Esophagus muscularis mucosa (tissue), 4 donors: ENCODE measurements around the gene THBS2. TPM values are rescaled to one million over a fixed set of nuclear protein-coding genes. Genes with fewer than 3 reads are reported as not detected.
A peak's percentile ranks its signal among the peaks of the same experiment; 100 is the strongest.

ENCODE experiments used
- DNase-seq: peaks from one replicate; pipeline ENCODE4 v3.0.0-alpha.2; 2017; ENCODE audit errors: extremely low spot score
- H3K27ac ChIP-seq, 4 donors: fragments of 200-600 bp; sonication (generic); replicated peaks in 1 of 4; 1 replicate in 3 of 4; 2 replicates in 1 of 4; pipeline ENCODE4 v1.5.1; 2016 to 2019; ENCODE audit warnings: mild to moderate bottlenecking in 1 of 4
- H3K27me3 ChIP-seq, 4 donors: fragments of 200-600 bp; sonication (generic); one replicate each; pipeline versions ENCODE4 v1.5.1 to v1.6.0; 2016 to 2019
- H3K36me3 ChIP-seq, 4 donors: fragments of 200-600 bp; sonication (generic); one replicate each; pipeline ENCODE4 v1.5.1; 2016 to 2019
- H3K4me1 ChIP-seq, 4 donors: fragments of 200-600 bp; sonication (generic); one replicate each; pipeline ENCODE4 v1.5.1; 2016 to 2019
- H3K4me3 ChIP-seq, 4 donors: fragments of 200-600 bp; sonication (generic); 1 replicate in 2 of 4; 2 replicates in 2 of 4; pipeline ENCODE4 v1.5.1; 2016 to 2019; ENCODE audit warnings: mild to moderate bottlenecking in 4 of 4, moderate library complexity in 1 of 4
- H3K9me3 ChIP-seq, 4 donors: fragments of 200-600 bp; sonication (generic); 1 replicate in 3 of 4; 2 replicates in 1 of 4; pipeline ENCODE4 v1.5.1; 2016 to 2019
- CTCF ChIP-seq, 3 experiments: fragments of 200-600 bp in 2 of 3; fragments of 450-650 bp in 1 of 3; sonication (generic) in 2 of 3; IDR thresholded peaks; one replicate each; pipeline ENCODE4 v1.5.1; 2017 to 2019; ENCODE audit warnings: antibody characterized with exemption in 3 of 3, mild to moderate bottlenecking in 2 of 3, moderate library complexity in 1 of 3
- EP300 ChIP-seq: sonication (generic); formaldehyde crosslinking; IDR thresholded peaks from one replicate; pipeline ENCODE4 v1.6.1; 2017; ENCODE audit warnings: antibody characterized with exemption
- POLR2A ChIP-seq: fragments of 450-650 bp; IDR thresholded peaks from one replicate; pipeline ENCODE4 v1.6.1; 2017; ENCODE audit warnings: antibody characterized with exemption, moderate library complexity, mild to moderate bottlenecking, low read depth
- POLR2AphosphoS5 ChIP-seq, 2 donors: sonication (generic); formaldehyde crosslinking; IDR thresholded peaks; one replicate each; pipeline ENCODE4 v1.6.1; 2017; ENCODE audit warnings: antibody characterized with exemption in 2 of 2
- WGBS: methylation state at CpG from one replicate; pipeline ENCODE4 v1.1.5; 2018; 5-methylcytosine and 5-hydroxymethylcytosine counted together
- intact Hi-C: fragments of 100-400 bp; cut with DNase I; formaldehyde crosslinking; loops from one replicate; pipeline ENCODE4 v1.15.1; 2023
- total RNA-seq, 4 donors: library from RNA; depleted of rRNA; stranded (reverse); fragments of >200 nt; gene quantifications; one replicate each; pipeline versions ENCODE4 v1.1.0 to v1.2.1, GENCODE V29; 2016

THBS2 gene
- total RNA-seq, 4 donors from 2014 or later: 25.7 to 36.4 (median 28.8) TPM

DNA sequence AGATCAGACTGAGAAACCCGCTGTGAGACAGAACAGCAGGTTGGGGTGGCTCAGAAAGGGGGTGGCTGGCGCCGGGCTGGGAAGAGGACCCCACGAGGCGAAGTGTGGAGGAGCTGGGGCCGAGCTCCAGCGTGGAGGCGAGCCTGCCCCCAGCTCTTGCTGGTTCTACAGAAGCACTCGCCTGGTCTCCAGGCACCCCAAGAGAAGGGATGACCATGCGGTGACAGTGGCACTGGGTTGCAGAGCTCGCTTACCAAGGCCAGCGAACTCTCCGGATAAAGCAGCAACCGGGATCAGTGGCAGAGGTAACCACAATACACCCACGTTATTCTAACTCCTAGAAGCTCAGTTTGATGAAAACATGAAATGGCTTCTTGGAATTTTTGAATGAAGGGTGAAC is 26.5 kb downstream of the THBS2 start:
- Histone ChIP-seq H3K27ac (no peak overlapping the region), H3K27me3 (no peaks in the 10 kb centered on the region), H3K9me3 (no peaks in the 10 kb centered on the region), H3K4me3 (no peak overlapping the region), H3K36me3 (peaks cover 0 to 32% (median 5%) of the 10 kb centered on the region in 4 donors), H3K4me1 (peaks cover 0 to 16% (median 6%) of the 10 kb centered on the region in 4 donors)
- peak; percentile 77 for DNase-seq
- intact Hi-C loops: loop anchor here (10.0 kb wide), 1 partner anchor 322 kb away; no protein-coding TSS in a partner anchor
- no peak for TF ChIP-seq POLR2AphosphoS5 (IDR thresholded peaks at IDR 0.05)
- TF ChIP-seq CTCF (IDR thresholded peaks at IDR 0.05): no peak
- no peak for TF ChIP-seq POLR2A
- 89% methylated on average over 15 of the region's 15 CpGs for WGBS

DNA sequence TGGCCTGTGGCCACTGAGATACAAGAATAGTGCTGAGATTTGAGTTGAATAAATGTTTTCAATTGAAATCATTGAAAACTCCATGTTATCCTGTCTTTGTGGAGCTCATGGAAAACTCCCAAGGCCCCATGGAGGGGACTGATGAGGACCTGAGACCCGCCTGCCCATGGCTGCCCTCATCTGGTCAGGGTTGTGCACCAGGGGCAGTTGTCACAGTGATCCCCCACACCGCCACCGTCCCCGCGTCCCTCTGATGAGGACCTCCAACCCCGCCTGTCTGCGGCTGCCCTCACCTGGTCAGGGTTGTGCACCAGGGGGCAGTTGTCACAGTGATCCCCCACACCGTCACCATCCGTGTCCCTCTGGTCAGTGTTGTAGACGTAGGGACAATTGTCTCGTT is 27.8 kb downstream of the THBS2 start:
- H3K36me3 ChIP-seq: peaks cover 0 to 29% (median 7%) of the 10 kb centered on the region in 4 donors
- intact Hi-C loops: loop anchor here (10.0 kb wide), 1 partner anchor 321 kb away; no protein-coding TSS in a partner anchor
- 91% methylated on average over 11 of the region's 11 CpGs for WGBS

DNA sequence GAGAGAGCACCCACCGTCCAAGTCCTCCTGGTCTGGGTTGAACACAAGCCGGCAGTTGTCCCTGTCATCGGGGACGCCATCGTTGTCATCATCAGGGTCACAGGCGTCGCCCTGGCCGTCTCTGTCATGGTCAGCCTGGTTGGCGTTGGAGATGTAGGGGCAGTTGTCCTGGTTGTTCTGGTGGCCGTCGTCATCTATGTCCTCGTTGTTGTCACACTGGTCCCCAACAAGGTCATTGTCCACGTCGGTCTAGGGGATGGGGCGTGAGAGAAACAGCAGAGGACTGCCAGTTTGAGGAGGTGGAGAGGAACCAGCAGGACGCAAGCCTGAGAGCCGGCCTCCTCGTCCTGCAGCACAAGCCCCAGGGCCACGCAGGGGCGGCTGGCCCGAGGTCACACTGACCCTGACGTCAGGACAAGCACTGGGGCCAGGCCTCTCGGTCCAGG is 28.5 kb downstream of the THBS2 start:
- H3K4me1 ChIP-seq: peaks cover 0 to 14% (median 6%) of the 10 kb centered on the region in 4 donors

More for the DNA sequence above, 27.8 kb downstream of the THBS2 start:
- H3K27ac ChIP-seq: no peak overlapping the region
- H3K4me3 ChIP-seq: no peak overlapping the region
- no peak for TF ChIP-seq CTCF (IDR thresholded peaks at IDR 0.05)
- TF ChIP-seq EP300: no peak
- TF ChIP-seq POLR2AphosphoS5 (IDR thresholded peaks at IDR 0.05): no peak
- no peak for TF ChIP-seq POLR2A
- H3K9me3 ChIP-seq: no peaks in the 10 kb centered on the region
- peaks cover 0 to 16% (median 6%) of the 10 kb centered on the region in 4 donors for H3K4me1 ChIP-seq
- DNase-seq: peak; percentile 75
- no peaks in the 10 kb centered on the region for H3K27me3 ChIP-seq

GRCh38 chr6:169224716-169225115 is 28.9 kb downstream of the THBS2 start:
- intact Hi-C loops: loop anchor here (10.0 kb wide), 1 partner anchor 320 kb away; no protein-coding TSS in a partner anchor
- H3K27me3 ChIP-seq: no peaks in the 10 kb centered on the region
- peak; percentile 81 for DNase-seq
- peaks cover 0 to 36% (median 7%) of the 10 kb centered on the region in 4 donors for H3K36me3 ChIP-seq
- no peak overlapping the region for H3K4me3 ChIP-seq
- H3K4me1 ChIP-seq: peaks cover 0 to 10% (median 2%) of the 10 kb centered on the region in 4 donors
- no peak overlapping the region for H3K27ac ChIP-seq
- no peak for TF ChIP-seq CTCF (IDR thresholded peaks at IDR 0.05)
- 88% methylated on average over 9 of the region's 9 CpGs for WGBS
- no peaks in the 10 kb centered on the region for H3K9me3 ChIP-seq

More for the DNA sequence above, 28.5 kb downstream of the THBS2 start:
- WGBS: 92% methylated on average over 20 of the region's 23 CpGs
- H3K4me3 ChIP-seq: no peak overlapping the region
- intact Hi-C loops: loop anchor here (10.0 kb wide), 1 partner anchor 320 kb away; no protein-coding TSS in a partner anchor
- TF ChIP-seq POLR2A (no peak), EP300 (no peak), CTCF (IDR thresholded peaks at IDR 0.05) (no peak), POLR2AphosphoS5 (IDR thresholded peaks at IDR 0.05) (no peak)
- no peaks in the 10 kb centered on the region for H3K27me3 ChIP-seq
- no peaks in the 10 kb centered on the region for H3K9me3 ChIP-seq
- peaks cover 0 to 32% (median 7%) of the 10 kb centered on the region in 4 donors for H3K36me3 ChIP-seq
- DNase-seq: peak; percentile 81
- H3K27ac ChIP-seq: no peak overlapping the region
